Measurements from ENCODE around the gene CORIN. TPM values are rescaled to one million over a fixed set of nuclear protein-coding genes. Genes with fewer than 3 reads are reported as not detected.

The CORIN gene
- polyA plus RNA-seq, 1 donor (not counting 4 experiments of a cell fraction or from before 2014, with no cell fraction given), result 0.14 TPM

- no peaks in the 10 kb centered on the region for H3K79me2 ChIP-seq (ENCODE audit: control insufficient read depth, insufficient read depth, low read length)
- FAIRE-seq, result no peak
- H3K9ac ChIP-seq (ENCODE audit: control insufficient read depth, extremely low read depth, insufficient read depth, low read length), result no peak overlapping the region
- no peak overlapping the region for H2AFZ ChIP-seq (ENCODE audit: control insufficient read depth, low read length)
- no peak overlapping the region for H3K27ac ChIP-seq (ENCODE audit: control insufficient read depth, insufficient read depth, low read length)
- H3K4me3 ChIP-seq (ENCODE audit: control insufficient read depth in 2 of 3, extremely low read depth in 1 of 3, insufficient read depth in 2 of 3, low read depth in 1 of 3, low read length in 3 of 3), result no peak overlapping the region
- H3K36me3 ChIP-seq (ENCODE audit: control insufficient read depth in 2 of 2, extremely low read depth in 1 of 2, insufficient read depth in 2 of 2, low read length in 2 of 2), result no peaks in the 10 kb centered on the region
- H3K27me3 ChIP-seq (ENCODE audit: control insufficient read depth, extremely low read depth, insufficient read depth, low read length), result no peaks in the 10 kb centered on the region
- dilution Hi-C loops (cut with MboI; ENCODE audit: extremely low pct_ligation_motif_present, low sequenced_read_pairs), result no loop called here
- TF ChIP-seq CTCF (optimal IDR thresholded peaks at IDR 0.05 in 1 of 3, IDR thresholded peaks at IDR 0.05 in 1 of 3, conservative IDR thresholded peaks at IDR 0.05 in 1 of 3; ENCODE audit: extremely low read depth in 1 of 3, insufficient read depth in 2 of 3, low read length in 3 of 3) (no peak), EZH2 (IDR thresholded peaks at IDR 0.05; ENCODE audit: low read length) (no peak)
- H3K9me3 ChIP-seq (ENCODE audit: control insufficient read depth, low read depth, low read length), result no peaks in the 10 kb centered on the region
- DNase-seq (ENCODE audit: low read depth, low spot score), result no peak
- no peaks in the 10 kb centered on the region for H3K4me1 ChIP-seq (ENCODE audit: control insufficient read depth, extremely low read depth, insufficient read depth, low read length)
- no peak overlapping the region for H3K4me2 ChIP-seq (ENCODE audit: control insufficient read depth, extremely low read depth, insufficient read depth, low read depth, low read length)
- no peaks in the 10 kb centered on the region for H3K9me1 ChIP-seq (ENCODE audit: control insufficient read depth, extremely low read depth, insufficient read depth, low read length)
- H4K20me1 ChIP-seq (ENCODE audit: control insufficient read depth, extremely low read depth, insufficient read depth, low read length), result no peaks in the 10 kb centered on the region
Measured at GRCh38 chr4:47606482-47606881, 231.4 kb downstream of the CORIN start.

DNA sequence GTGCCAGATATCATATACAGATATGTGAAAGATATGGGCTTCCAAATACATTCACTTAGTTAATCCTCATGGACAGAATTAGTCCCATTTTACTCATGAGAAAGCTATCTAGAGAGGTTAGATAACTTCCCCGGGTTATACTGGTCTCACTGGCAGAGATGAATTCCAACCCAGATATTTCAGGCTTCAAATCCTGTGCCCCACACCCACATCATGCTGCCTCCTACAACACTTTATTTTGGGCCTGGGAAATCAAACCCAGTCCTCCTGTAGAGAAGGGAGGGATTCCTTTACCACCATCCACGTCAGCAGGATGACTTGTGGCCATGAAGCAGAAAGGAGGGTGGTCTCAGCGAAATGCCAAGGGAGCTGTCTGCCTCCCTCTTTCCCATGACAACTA, 239.0 kb downstream of the CORIN start:
- Histone ChIP-seq H3K4me3 (ENCODE audit: control insufficient read depth in 2 of 3, extremely low read depth in 1 of 3, insufficient read depth in 2 of 3, low read depth in 1 of 3, low read length in 3 of 3) (no peak overlapping the region), H3K27me3 (ENCODE audit: control insufficient read depth, extremely low read depth, insufficient read depth, low read length) (no peaks in the 10 kb centered on the region), H3K4me2 (ENCODE audit: control insufficient read depth, extremely low read depth, insufficient read depth, low read depth, low read length) (no peak overlapping the region), H3K4me1 (ENCODE audit: control insufficient read depth, extremely low read depth, insufficient read depth, low read length) (peaks cover 11% of the 10 kb centered on the region), H3K9me3 (ENCODE audit: control insufficient read depth, low read depth, low read length) (no peaks in the 10 kb centered on the region), H3K9me1 (ENCODE audit: control insufficient read depth, extremely low read depth, insufficient read depth, low read length) (no peaks in the 10 kb centered on the region), H2AFZ (ENCODE audit: control insufficient read depth, low read length) (no peak overlapping the region), H3K79me2 (ENCODE audit: control insufficient read depth, insufficient read depth, low read length) (no peaks in the 10 kb centered on the region), H4K20me1 (ENCODE audit: control insufficient read depth, extremely low read depth, insufficient read depth, low read length) (no peaks in the 10 kb centered on the region), H3K27ac (ENCODE audit: control insufficient read depth, insufficient read depth, low read length) (no peak overlapping the region), H3K9ac (ENCODE audit: control insufficient read depth, extremely low read depth, insufficient read depth, low read length) (no peak overlapping the region), H3K36me3 (ENCODE audit: control insufficient read depth in 2 of 2, extremely low read depth in 1 of 2, insufficient read depth in 2 of 2, low read length in 2 of 2) (no peaks in the 10 kb centered on the region)
- DNase-seq (ENCODE audit: low read depth, low spot score) (no peak), FAIRE-seq (no peak)
- dilution Hi-C loops (cut with MboI; ENCODE audit: extremely low pct_ligation_motif_present, low sequenced_read_pairs), result no loop called here
- TF ChIP-seq CTCF (optimal IDR thresholded peaks at IDR 0.05 in 1 of 3, IDR thresholded peaks at IDR 0.05 in 1 of 3, conservative IDR thresholded peaks at IDR 0.05 in 1 of 3; ENCODE audit: extremely low read depth in 1 of 3, insufficient read depth in 2 of 3, low read length in 3 of 3), result no peak
- TF ChIP-seq EZH2 (IDR thresholded peaks at IDR 0.05; ENCODE audit: low read length), result no peak

Data from keratinocyte (primary cell).